PC-9 (cell line): Measurements from ENCODE around the gene ACTR3C. TPM values are rescaled to one million over a fixed set of nuclear protein-coding genes. Genes with fewer than 3 reads are reported as not detected.
A peak's percentile ranks its signal among the peaks of the same experiment; 100 is the strongest.

ENCODE experiments used
- BruUV-seq: library from RNA; stranded (reverse); fragments of 400-500 nt; replicated peaks from 2 replicates; lab custom pipeline; 2021; lab: Mats Ljungman, UMichigan
- CTCF ChIA-PET: fragments of 300-600 bp; sonication (Branson Sonifier 250); formaldehyde crosslinking; loops from one replicate; lab custom pipeline; 2022; ENCODE audit warnings: antibody characterized with exemption; lab: Charles Lee
- POLR2A ChIA-PET: fragments of 300-600 bp; sonication (Branson Sonifier 250); formaldehyde crosslinking; loops from one replicate; lab custom pipeline; 2022; ENCODE audit warnings: antibody characterized with exemption; ENCODE audit not compliant: unreplicated experiment; lab: Charles Lee
- DNase-seq, 2 experiments: peaks; one replicate each; pipeline versions ENCODE4 v3.0.0 to v3.0.0-alpha.2; 2015 to 2022; ENCODE audit warnings: mixed read lengths in 1 of 2
- H2AFZ ChIP-seq: fragments of 200-600 bp; sonication (generic); 2 replicates; pipeline ENCODE4 v1.8.1; 2017; ENCODE audit warnings: antibody characterized with exemption
- H3F3A ChIP-seq: fragments of 200-600 bp; sonication (generic); 2 replicates; pipeline ENCODE4 v1.8.1; 2017; ENCODE audit warnings: antibody characterized with exemption, mild to moderate bottlenecking, low read depth; ENCODE audit not compliant: insufficient read depth
- H3K27ac ChIP-seq: fragments of 200-600 bp; sonication (generic); 2 replicates; pipeline ENCODE4 v1.6.1; 2016; ENCODE audit warnings: mixed run types
- H3K27me3 ChIP-seq: fragments of 200-600 bp; sonication (generic); 2 replicates; pipeline ENCODE4 v1.6.1; 2016; ENCODE audit warnings: low read depth, mixed run types; ENCODE audit not compliant: insufficient read depth
- H3K36me3 ChIP-seq: fragments of 200-600 bp; sonication (generic); 2 replicates; pipeline ENCODE4 v1.6.1; 2016; ENCODE audit warnings: low read depth, mixed run types
- H3K4me1 ChIP-seq: fragments of 200-600 bp; sonication (generic); replicated peaks from 2 replicates; pipeline ENCODE4 v1.6.1; 2016; ENCODE audit warnings: mixed run types; ENCODE audit not compliant: insufficient read depth
- H3K4me2 ChIP-seq: fragments of 200-600 bp; sonication (generic); 2 replicates; pipeline ENCODE4 v1.6.1; 2017; ENCODE audit warnings: mixed run types
- H3K4me3 ChIP-seq: fragments of 200-600 bp; sonication (generic); 2 replicates; pipeline ENCODE4 v1.6.1; 2016; ENCODE audit warnings: mixed run types
- H3K79me2 ChIP-seq: fragments of 200-600 bp; sonication (generic); 2 replicates; pipeline ENCODE4 v1.6.1; 2017; ENCODE audit warnings: low read depth, mixed run types
- H3K9me2 ChIP-seq: fragments of 200-600 bp; sonication (generic); 2 replicates; pipeline ENCODE4 v1.8.1; 2017; ENCODE audit warnings: mild to moderate bottlenecking; ENCODE audit not compliant: insufficient read depth
- H3K9me3 ChIP-seq: fragments of 200-600 bp; sonication (generic); 2 replicates; pipeline ENCODE4 v1.8.1; 2016; ENCODE audit warnings: low read depth; ENCODE audit not compliant: insufficient read depth
- H4K20me1 ChIP-seq: fragments of 200-600 bp; sonication (generic); 2 replicates; pipeline ENCODE4 v1.8.1; 2017; ENCODE audit not compliant: insufficient read depth
- CTCF ChIP-seq: fragments of 200-600 bp; sonication (generic); conservative IDR thresholded peaks from 2 replicates; pipeline ENCODE4 v1.6.1; 2017; ENCODE audit warnings: mixed run types, antibody characterized with exemption, mild to moderate bottlenecking, moderate library complexity
- EZH2 ChIP-seq: fragments of 200-600 bp; sonication (generic); IDR thresholded peaks from 2 replicates; pipeline ENCODE4 v1.8.0; 2017; ENCODE audit warnings: antibody characterized with exemption, low read depth
- intact Hi-C: fragments of 100-400 bp; cut with micrococcal nuclease; formaldehyde crosslinking; loops from one replicate; pipeline ENCODE4 v1.10.0; 2022; ENCODE audit not compliant: unreplicated experiment
- total RNA-seq: library from RNA; stranded (reverse); gene quantifications from 2 replicates; pipeline ENCODE4 v1.2.3, GENCODE V29; 2021

The ACTR3C gene
- total RNA-seq, 1 experiment from 2014 or later: 34.5 TPM

- H3K4me3 ChIP-seq: peak overlapping the region; percentile 94
- peak overlapping the region; percentile 85 for H2AFZ ChIP-seq
- peaks cover 37% of the 10 kb centered on the region for H3K4me1 ChIP-seq
- H3K36me3 ChIP-seq: peaks cover 20% of the 10 kb centered on the region
- peaks cover 29% of the 10 kb centered on the region for H4K20me1 ChIP-seq
- H3K4me2 ChIP-seq: peak overlapping the region; percentile 100
- TF ChIP-seq EZH2: no peak
- TF ChIP-seq CTCF: no peak
- H3K27me3 ChIP-seq: no peaks in the 10 kb centered on the region
- H3K79me2 ChIP-seq: peaks cover 53% of the 10 kb centered on the region
- H3K9me3 ChIP-seq: no peaks in the 10 kb centered on the region
- intact Hi-C loops: loop anchor here (1.0 to 2.0 kb wide), 2 partner anchors 10 to 46 kb away; partner anchors contain the start of genes ACTR3C, LRRC61 and ZNF775
- no peaks in the 10 kb centered on the region for H3K9me2 ChIP-seq
- H3F3A ChIP-seq: peaks cover 32% of the 10 kb centered on the region
- DNase-seq: peak; percentile 57 to 59
- peak overlapping the region; percentile 97 for H3K27ac ChIP-seq
- CTCF ChIA-PET: interaction anchor here (0.6 to 1.1 kb wide), 2 partner anchors 14 to 18 kb away, joined by 5 read pairs; no protein-coding TSS in a partner anchor
- no TSS peak for BruUV-seq
- POLR2A ChIA-PET: interaction anchor here (0.6 to 1.2 kb wide), 3 partner anchors 9 to 72 kb away, joined by 3 to 4 read pairs (median 4); no protein-coding TSS in a partner anchor
These were observed 45.8 kb upstream of the ACTR3C start for GRCh38 chr7:150368884-150369747.

GRCh38 chr7:150368096-150368883 is 44.9 kb upstream of the ACTR3C start, which contains the start of gene REPIN1:
TSS of gene REPIN1 (plus strand) at chr7:150368822. CDS start at chr7:150369712, 890 bp downstream.
- intact Hi-C loops: loop anchor here (1.0 to 2.0 kb wide), 2 partner anchors 11 to 45 kb away; partner anchors contain the start of genes ACTR3C, LRRC61 and ZNF775
- Histone ChIP-seq H3K27me3 (no peaks in the 10 kb centered on the region), H3K79me2 (peaks cover 45% of the 10 kb centered on the region), H3K4me3 (peak within 1 kb of the TSS; percentile 94), H3K36me3 (peaks cover 13% of the 10 kb centered on the region; the same call in 1 of the 2 replicates), H4K20me1 (peaks cover 21% of the 10 kb centered on the region), H3K4me2 (peak within 1 kb of the TSS; percentile 100), H3F3A (peaks cover 24% of the 10 kb centered on the region), H3K4me1 (peaks cover 37% of the 10 kb centered on the region), H3K27ac (peak within 1 kb of the TSS; percentile 97), H3K9me2 (no peaks in the 10 kb centered on the region), H2AFZ (peak within 1 kb of the TSS; percentile 85), H3K9me3 (no peaks in the 10 kb centered on the region)
- POLR2A ChIA-PET: interaction anchor here (0.6 to 1.2 kb wide), 4 partner anchors 10 to 1386 kb away, joined by 3 to 4 read pairs (median 4); no protein-coding TSS in a partner anchor
- CTCF ChIA-PET: interaction anchor here (0.7 kb wide), 1 partner anchor 500 kb away, joined by 3 read pairs; no protein-coding TSS in a partner anchor
- no peak for TF ChIP-seq CTCF
- TF ChIP-seq EZH2: no peak
- DNase-seq: peak; percentile 90 to 93
- TSS peak; percentile 73 for BruUV-seq
